Measurements from ENCODE around the gene TRAM2. TPM values are rescaled to one million over a fixed set of nuclear protein-coding genes. Genes with fewer than 3 reads are reported as not detected.
A peak's percentile ranks its signal among the peaks of the same experiment; 100 is the strongest.

Gene TRAM2, protein sequence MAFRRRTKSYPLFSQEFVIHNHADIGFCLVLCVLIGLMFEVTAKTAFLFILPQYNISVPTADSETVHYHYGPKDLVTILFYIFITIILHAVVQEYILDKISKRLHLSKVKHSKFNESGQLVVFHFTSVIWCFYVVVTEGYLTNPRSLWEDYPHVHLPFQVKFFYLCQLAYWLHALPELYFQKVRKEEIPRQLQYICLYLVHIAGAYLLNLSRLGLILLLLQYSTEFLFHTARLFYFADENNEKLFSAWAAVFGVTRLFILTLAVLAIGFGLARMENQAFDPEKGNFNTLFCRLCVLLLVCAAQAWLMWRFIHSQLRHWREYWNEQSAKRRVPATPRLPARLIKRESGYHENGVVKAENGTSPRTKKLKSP
- 16.0 TPM for total RNA-seq

DNA sequence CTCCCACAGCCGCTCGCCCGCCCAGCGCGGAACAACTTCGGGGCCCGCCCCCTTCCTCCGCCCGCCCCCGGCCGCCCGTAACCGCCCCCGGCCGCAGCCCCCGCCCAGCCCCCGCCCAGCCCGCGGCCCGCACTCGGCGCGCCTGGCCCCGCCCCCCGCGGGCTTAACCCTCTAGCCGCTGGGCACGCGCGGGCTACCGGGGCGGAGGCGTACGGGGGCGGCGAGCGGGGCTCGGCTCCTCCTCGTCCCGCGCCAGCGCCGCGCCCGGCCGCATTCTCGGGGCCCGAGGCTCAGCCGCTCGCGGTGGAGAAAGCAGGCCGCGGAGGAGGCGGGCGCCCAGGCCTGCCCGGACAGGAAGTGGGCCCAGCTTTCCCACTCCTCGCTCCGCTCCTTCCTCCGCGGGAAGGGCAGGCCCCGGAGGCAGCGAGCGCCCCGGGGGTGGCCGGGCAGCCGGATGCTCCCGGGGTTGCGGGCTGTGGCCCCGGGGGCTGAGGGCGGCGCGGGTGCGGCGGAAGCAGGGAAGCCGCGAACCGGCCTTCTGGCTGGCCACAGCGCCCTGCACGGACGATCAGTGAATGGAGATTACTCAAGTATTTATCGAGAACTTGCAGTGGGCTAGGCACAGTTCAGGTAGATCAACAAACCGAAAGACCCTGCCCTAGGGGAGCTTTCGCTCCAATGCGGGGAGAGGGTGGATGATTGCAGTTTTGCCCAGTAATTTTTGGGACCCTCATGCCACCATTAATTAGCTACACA lies at the start of gene TRAM2:
Gene TRAM2 (minus strand): TSS at position 39 of the 756 bp plus-strand sequence. CDS start 145 bp downstream, outside the sequence.
- peak; percentile 78 for DNase-seq (ENCODE audit: low spot score)

DNA sequence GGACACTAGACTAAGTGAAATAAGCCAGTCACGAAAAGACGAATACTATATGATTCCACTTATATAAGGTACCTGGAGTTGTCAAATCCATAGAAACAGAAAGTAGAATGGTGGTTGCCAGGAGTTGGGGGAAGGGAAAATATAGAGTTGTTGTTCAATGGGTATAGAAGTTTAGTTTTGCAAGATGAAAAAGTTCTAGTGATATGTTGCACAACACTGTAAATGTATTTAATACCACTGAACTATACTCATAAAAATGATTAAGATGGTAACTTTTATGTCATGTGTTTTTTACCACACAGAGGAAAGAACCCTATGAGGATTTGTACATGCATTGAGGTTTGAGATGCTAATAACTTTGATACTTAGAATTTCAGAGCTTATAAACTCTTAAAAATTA lies 46.0 kb upstream of the TRAM2 start:
- no peak for DNase-seq (ENCODE audit: low spot score)

GRCh38 chr6:52621631-52622030 lies 44.8 kb upstream of the TRAM2 start:
- DNase-seq (ENCODE audit: low spot score), result no peak

DNA sequence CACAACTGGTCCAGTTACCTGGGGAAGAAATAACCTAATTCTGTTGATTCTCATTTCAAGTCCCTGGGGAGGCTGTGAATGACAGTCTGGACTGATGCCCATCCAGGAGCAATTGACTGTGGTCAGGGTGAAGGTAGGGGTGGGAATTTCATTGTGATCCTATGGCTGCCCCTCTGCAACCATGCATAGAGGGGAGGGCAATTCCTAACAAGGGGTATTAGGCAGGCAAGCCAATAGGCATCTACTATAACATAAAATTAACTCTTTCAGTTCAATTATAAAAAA lies 44.0 kb upstream of the TRAM2 start:
- no peak for DNase-seq (ENCODE audit: low spot score)

DNA sequence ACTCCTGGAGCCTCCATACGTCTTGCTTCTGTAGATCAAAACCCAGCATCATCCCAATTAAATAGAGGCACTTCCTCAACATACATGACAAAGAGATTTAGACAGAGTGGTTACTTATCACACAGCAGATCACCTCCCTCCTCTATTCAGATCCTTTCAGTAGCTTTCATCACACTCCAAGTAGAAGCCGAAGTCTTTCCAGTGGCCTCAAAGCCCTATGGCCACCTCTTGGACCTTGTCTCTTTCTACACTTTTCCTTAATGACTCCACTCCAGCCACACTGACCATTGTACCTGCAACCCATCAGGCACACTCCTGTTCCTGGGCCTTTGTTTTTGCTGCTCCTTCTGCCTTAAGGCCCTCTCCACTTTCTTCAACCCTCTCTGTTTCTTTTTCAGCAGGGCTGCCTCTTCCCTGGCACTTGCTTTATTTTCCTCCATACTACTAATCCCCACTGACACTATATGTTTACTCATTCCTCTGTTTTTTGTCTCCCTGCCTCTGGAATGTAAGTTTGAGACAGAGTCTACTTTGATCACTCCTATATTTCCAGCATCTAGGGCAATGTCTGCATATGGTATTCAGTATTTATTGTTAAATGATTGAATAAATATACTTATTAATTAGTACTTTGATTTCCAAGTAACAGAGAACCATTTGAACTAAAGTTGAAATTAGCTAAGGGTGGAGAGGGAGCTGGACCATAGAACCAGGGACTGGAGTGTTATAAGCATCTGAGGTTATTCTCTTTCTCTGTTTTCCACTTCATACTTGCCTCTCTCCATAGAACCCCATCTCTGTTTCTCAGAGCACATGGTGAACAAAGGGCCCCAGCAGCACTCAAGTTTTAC lies 43.4 kb upstream of the TRAM2 start:
- no peak for DNase-seq (ENCODE audit: low spot score)

- DNase-seq (ENCODE audit: low spot score), result no peak
Measured at GRCh38 chr6:52617087-52617486, 40.2 kb upstream of the TRAM2 start.

DNA sequence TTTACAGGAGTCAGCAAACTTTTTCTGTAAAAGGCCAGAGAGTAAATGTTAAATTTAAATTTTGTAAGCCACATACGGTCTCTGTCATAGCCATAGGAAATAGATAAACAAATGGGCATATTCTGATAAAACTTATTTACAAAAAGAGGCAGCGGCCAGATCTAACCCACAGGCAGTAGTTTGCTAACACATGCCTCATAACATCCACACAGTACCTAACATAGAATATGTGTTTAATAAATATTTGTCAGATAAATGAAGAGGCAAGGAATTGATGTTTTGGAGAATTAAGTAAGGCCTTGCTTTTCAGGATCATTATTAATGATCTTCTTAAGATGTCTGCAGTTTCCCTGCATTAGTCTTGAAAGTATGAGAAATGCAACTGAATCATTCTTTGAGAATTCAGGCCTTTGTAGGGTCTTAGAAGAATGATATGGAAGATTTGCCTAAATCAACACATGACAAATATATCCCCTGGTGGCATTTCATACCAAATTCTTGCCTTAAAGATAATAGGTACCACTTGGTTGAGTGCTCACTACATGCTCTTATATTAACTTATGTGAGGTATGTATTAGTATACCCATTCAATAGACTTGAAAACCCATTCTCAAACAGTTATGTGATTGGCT lies 39.3 kb upstream of the TRAM2 start:
- no peak for DNase-seq (ENCODE audit: low spot score)

GRCh38 chr6:52612336-52613054 lies 35.6 kb upstream of the TRAM2 start:
- no peak for DNase-seq (ENCODE audit: low spot score)

DNA sequence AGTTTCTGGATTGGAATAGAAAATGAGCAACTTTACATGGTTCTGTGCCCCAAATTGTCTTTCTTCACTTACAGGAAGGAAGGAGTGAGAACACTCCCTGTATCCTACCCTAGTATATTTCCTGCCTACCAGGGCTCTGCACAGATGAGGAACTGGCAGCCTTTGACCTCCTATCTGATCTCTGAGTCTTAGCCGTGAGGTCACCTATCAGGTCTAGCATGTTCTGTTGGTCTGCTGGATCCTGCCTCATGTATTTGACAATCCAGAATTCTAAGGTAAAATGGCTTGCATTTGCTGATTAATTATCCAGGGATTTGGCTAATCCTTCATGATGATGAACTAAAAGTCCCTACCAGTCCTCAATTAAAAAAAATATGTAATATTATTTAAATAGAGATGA lies 35.0 kb upstream of the TRAM2 start:
- no peak for DNase-seq (ENCODE audit: low spot score)

DNA sequence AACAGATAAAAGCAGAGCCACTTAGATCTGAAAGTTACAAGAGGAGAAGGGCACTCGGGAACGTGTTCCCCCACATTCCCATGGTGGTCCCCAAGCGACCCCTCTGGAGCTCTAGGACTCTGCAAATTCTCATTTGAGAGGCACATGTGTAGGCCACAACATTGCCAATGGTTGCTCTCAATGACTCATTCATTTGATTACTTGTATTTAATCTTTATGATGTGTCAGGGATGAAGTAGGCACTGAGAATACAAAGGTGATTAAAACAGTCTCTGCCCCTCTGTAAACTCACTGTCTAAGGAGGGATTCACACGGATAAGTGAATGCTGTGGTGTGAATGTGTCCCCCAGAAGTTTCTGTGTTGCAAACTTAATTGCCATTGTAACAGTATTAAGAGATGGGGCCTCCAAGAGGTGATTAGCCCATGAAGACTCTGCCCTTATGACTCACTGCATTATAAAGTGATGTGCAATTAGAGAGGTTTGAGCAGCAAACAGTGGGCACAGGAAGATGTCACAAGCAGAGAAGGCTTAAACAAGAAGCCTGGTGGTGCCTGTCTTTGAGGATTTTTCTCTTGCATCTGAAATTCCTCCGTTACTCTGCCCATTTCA lies 34.0 kb upstream of the TRAM2 start:
- DNase-seq (ENCODE audit: low spot score), result no peak

GRCh38 chr6:52610011-52610410 lies 33.2 kb upstream of the TRAM2 start:
- no peak for DNase-seq (ENCODE audit: low spot score)

DNA sequence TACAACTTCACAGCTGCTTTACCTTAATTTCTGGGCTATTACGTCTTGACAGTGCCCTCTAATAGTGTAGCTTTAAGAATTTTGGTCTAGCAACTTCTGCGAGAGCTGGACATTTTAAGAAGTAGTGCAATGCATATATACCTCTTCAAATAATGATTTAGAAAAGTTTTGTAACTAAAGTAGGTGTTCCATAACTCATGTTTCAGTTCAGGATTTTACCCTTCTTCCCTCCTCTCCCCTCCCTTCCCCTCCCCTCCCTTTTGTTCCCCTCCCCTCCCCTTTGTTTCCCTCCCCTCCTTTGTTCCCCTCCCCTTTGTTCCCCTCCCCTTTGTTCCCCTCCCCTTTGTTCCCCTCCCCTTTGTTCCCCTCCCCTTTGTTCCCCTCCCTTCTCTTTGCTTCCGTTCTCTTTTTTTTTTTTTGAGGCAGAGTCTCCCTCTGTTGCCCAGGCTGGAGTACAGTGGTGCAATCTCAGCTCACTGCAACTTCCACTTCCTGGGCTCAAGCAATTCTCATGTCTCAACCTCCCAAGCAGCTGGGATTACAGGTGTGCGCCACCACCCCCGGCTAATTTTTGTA lies 28.8 kb upstream of the TRAM2 start:
- no peak for DNase-seq (ENCODE audit: low spot score)

- no peak for DNase-seq (ENCODE audit: low spot score)
Measured at GRCh38 chr6:52603000-52603795, 26.3 kb upstream of the TRAM2 start.

DNA sequence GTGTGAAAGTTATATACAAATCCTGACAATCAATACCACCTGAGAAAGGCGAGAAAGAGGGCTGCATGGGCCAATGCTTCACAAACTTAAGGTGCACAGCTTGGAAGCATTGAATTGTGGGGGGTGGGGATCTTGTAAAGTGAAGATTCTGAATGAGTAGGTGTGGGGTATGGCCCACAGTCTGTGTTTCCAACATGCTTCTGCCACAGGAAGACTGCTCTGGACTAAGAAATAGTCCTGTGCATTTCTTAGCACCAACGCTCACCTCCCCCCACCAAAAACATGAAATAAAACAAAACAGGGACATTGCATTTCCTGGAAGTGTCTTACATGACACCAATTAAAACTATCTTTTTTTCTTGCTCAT lies 21.9 kb upstream of the TRAM2 start:
- DNase-seq (ENCODE audit: low spot score), result no peak

DNA sequence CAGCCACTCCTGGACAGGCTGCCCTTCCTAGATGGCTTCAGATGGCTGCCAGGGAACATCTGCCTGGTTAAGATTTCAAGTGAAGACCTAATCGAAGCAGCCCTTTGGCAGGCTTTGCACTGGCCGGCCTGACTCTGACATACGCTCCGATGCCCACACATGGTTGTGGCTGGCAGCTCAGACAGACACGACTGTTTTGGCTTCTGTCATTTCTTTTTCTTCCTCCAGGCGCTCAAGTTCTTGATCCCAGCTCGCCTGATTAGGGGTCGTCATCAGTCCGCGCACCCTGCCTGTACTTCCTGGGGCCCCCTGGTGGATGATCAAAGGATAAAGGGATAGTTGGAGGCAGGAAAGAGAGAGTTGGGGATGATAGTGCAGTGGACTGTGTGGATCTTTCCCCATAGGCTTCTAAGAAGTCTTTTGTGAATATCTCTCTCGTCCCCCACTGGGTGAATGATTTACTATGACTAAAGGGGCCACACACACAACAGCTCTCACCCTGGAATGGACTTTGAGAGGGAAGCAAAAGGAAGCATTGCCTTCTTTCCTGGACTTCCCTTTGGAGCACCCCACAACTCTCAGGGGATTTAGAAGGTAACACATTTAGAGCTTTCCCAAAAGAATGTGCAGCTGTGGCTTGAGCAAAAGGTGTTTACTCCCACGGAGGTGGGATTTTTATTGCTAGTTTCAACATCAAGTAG lies 21.4 kb upstream of the TRAM2 start:
- peak; percentile 32 for DNase-seq (ENCODE audit: low spot score)

DNA sequence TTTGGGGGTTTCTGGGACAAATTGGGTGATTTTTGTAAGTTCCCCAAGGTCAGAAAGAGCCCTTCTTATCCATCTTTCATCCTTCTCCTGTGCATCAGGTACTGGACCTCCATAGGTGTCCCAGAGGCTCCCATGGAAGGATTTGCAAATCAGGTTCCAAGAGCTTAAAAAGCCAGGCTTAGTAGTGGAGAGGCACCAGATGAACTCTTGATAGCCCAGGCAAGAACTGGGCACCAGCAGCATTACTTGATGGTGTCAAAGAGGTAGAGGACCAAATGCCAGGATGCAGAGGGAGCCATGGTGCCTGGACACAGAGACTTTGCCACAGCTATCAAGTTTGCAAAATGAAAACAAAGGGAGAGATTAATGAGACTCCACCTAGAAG lies 20.9 kb upstream of the TRAM2 start:
- no peak for DNase-seq (ENCODE audit: low spot score)

GRCh38 chr6:52596371-52597028 lies 19.6 kb upstream of the TRAM2 start:
- DNase-seq (ENCODE audit: low spot score), result no peak

DNA sequence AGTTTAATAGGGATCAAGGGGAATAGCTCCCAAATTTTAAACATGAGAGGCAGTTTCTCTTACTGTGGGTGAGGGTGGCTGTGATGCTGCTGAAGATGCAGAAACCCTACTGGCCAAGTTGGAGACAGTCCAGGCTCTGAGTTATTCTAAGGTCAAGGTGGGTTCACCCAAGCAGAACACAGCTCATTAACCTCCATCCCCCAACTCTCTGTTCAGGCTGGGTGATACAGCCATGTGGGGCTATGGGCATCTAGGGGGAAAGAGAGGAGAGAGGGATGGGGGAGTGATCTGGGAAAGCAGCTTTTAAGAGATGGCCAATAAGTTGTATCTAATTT lies 18.9 kb upstream of the TRAM2 start:
- no peak for DNase-seq (ENCODE audit: low spot score)
